Measurements from ENCODE around the gene DENND2A. TPM values are rescaled to one million over a fixed set of nuclear protein-coding genes. Genes with fewer than 3 reads are reported as not detected.

DENND2A gene
- total and polyA plus RNA-seq, 10 of the 15 experiments (the other 5 are each of a cell fraction or from before 2014, with no cell fraction given), result 0.01 TPM; not detected in 9

DNA sequence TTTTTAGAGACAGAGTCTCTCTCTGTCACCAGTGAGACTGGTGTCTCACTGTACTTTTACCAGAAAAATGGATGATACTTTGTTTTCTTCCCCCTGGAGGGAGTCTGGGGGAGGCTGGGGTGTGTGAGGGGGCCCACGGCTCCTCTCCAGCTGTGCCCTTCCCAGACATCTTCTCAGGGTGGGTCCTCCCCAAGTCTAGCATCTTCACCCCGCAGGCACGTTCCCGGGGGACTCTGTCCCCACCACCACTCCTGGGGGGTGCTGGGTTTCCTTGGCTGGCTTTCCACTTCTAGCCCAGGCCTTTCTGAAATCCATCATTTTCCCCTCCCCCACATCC lies 99.5 kb downstream of the DENND2A start:
- no peak overlapping the region for H3K9ac ChIP-seq (ENCODE audit: control insufficient read depth, insufficient read depth, low read length)
- BruUV-seq (replicated peaks), result no TSS peak
- no peak for DNase-seq (ENCODE audit: low read depth, low spot score)
- TF ChIP-seq MYB (IDR thresholded peaks at IDR 0.05; ENCODE audit: borderline replicate concordance, low read depth, low read length), result no peak
- TF ChIP-seq ATF7 (IDR thresholded peaks at IDR 0.05; ENCODE audit: low read depth), result no peak
- TF ChIP-seq BCL11A (IDR thresholded peaks at IDR 0.05; ENCODE audit: low read depth, low read length), result no peak
- no peak for TF ChIP-seq E2F4 (IDR thresholded peaks at IDR 0.05; ENCODE audit: low read depth, low read length)
- TF ChIP-seq YY1 (IDR thresholded peaks at IDR 0.05; ENCODE audit: low read depth, low read length), result no peak
- no peak for TF ChIP-seq MTA3 (IDR thresholded peaks at IDR 0.05; ENCODE audit: borderline replicate concordance, low read length)
- no peak for TF ChIP-seq RELB (IDR thresholded peaks at IDR 0.05; ENCODE audit: low read depth)
- no peak for TF ChIP-seq KAT2A (conservative IDR thresholded peaks at IDR 0.05; ENCODE audit: control insufficient read depth, low read depth, low read length)
- TF ChIP-seq, protein P1, sequence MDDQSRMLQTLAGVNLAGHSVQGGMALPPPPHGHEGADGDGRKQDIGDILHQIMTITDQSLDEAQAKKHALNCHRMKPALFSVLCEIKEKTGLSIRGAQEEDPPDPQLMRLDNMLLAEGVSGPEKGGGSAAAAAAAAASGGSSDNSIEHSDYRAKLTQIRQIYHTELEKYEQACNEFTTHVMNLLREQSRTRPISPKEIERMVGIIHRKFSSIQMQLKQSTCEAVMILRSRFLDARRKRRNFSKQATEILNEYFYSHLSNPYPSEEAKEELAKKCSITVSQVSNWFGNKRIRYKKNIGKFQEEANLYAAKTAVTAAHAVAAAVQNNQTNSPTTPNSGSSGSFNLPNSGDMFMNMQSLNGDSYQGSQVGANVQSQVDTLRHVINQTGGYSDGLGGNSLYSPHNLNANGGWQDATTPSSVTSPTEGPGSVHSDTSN (IDR thresholded peaks at IDR 0.05; ENCODE audit: insufficient replicate concordance, low read depth, low read length), result no peak
- TF ChIP-seq SMAD5 (IDR thresholded peaks at IDR 0.05; ENCODE audit: low read depth), result no peak
- no peak overlapping the region for H3K4me2 ChIP-seq (ENCODE audit: control insufficient read depth, insufficient read depth)
- POLR2A ChIA-PET, result no interaction called here
- no peak for ATAC-seq
- in situ Hi-C loops (cut with MboI), result no loop called here
- no peaks in the 10 kb centered on the region; a peak in 2 of 4 replicates for H3K27me3 ChIP-seq (replicated peaks in 1 of 2; ENCODE audit: control insufficient read depth in 2 of 2, insufficient read depth in 2 of 2, low read length in 1 of 2)
- H4K20me1 ChIP-seq (ENCODE audit: control insufficient read depth, insufficient read depth), result no peaks in the 10 kb centered on the region
- intact Hi-C loops (cut with micrococcal nuclease; ENCODE audit: unreplicated experiment), result no loop called here
- RAD21 ChIA-PET (ENCODE audit: unreplicated experiment), result no interaction called here
- H3K4me1 ChIP-seq (ENCODE audit: control insufficient read depth, insufficient read depth, low read length), result no peaks in the 10 kb centered on the region
- no peaks in the 10 kb centered on the region for H3K36me3 ChIP-seq (ENCODE audit: control insufficient read depth in 2 of 2, insufficient read depth in 2 of 2, low read length in 1 of 2)
- H3K9me3 ChIP-seq (replicated peaks; ENCODE audit: control insufficient read depth, insufficient read depth, low read length), result no peaks in the 10 kb centered on the region
- no peak overlapping the region for H3K27ac ChIP-seq (ENCODE audit: control insufficient read depth, insufficient read depth)
- H3K4me3 ChIP-seq, result no peak overlapping the region
- no peak for FAIRE-seq
- no peaks in the 10 kb centered on the region for H3K79me2 ChIP-seq (ENCODE audit: control insufficient read depth, insufficient read depth, low read length)
- CTCF ChIA-PET, result no interaction called here
- SMC1A ChIA-PET (ENCODE audit: uncharacterized antibody, unreplicated experiment), result no interaction called here
- no peak overlapping the region for H2AFZ ChIP-seq (ENCODE audit: control insufficient read depth, low read depth, low read length)
- WGBS (ENCODE audit: insufficient coverage, insufficient replicate concordance, low lambda C conversion rate, missing lambda C conversion rate), result 0% methylated on average over 3 of the region's 4 CpGs

Measured in GM12878 (cell line).